Measurements from ENCODE around the gene VPS13C. TPM values are rescaled to one million over a fixed set of nuclear protein-coding genes. Genes with fewer than 3 reads are reported as not detected.

Gene VPS13C
- total and polyA plus RNA-seq, 2 donors (not counting 1 experiment from before 2014, with no cell fraction given): 40.0 to 236 TPM

GRCh38 chr15:61893146-61893545 is 167.1 kb downstream of the VPS13C start:
- peaks cover 9% of the 10 kb centered on the region for H3K9me3 Mint-ChIP-seq (ENCODE audit: insufficient read depth)
- DNase-seq (no peak), ATAC-seq (ENCODE audit: low read depth) (no peak)
- no peak overlapping the region for H2AFZ ChIP-seq (ENCODE audit: insufficient read depth, low read depth, low read length, poor library complexity, severe bottlenecking)
- H3K4me3 Mint-ChIP-seq: no peak overlapping the region
- ChIA-PET POLR2A (no interaction called here), CTCF (interaction anchor here (1.5 kb wide), 1 partner anchor 179 kb away, joined by 3 read pairs; no protein-coding TSS in a partner anchor)
- peaks cover 2% of the 10 kb centered on the region for H3K79me2 ChIP-seq (ENCODE audit: control insufficient read depth, insufficient read depth, low read length)
- no peaks in the 10 kb centered on the region for H3K4me1 Mint-ChIP-seq
- peaks cover 11 to 22% (median 17%) of the 10 kb centered on the region in 3 donors for H3K9me3 ChIP-seq (ENCODE audit: control extremely low read depth in 1 of 3, control insufficient read depth in 2 of 3, insufficient read depth in 1 of 3, low read length in 2 of 3)
- H3K36me3 ChIP-seq (replicated peaks in 1 of 2; ENCODE audit: control extremely low read depth in 1 of 2, control insufficient read depth in 1 of 2, extremely low read depth in 1 of 2, insufficient read depth in 2 of 2, low read length in 1 of 2): peaks cover 10 to 59% of the 10 kb centered on the region in 2 experiments
- TF ChIP-seq CTCF (IDR thresholded peaks at IDR 0.05) (no peak), EZH2 (IDR thresholded peaks at IDR 0.05; ENCODE audit: borderline replicate concordance, insufficient read depth, low read depth, low read length, poor library complexity, severe bottlenecking) (no peak)
- no peak overlapping the region for H3K27ac Mint-ChIP-seq
- intact Hi-C loops (cut with micrococcal nuclease): no loop called here
- no peak overlapping the region for H3K9ac ChIP-seq (ENCODE audit: low read length)
- no peaks in the 10 kb centered on the region for H4K20me1 ChIP-seq (ENCODE audit: control insufficient read depth, insufficient read depth, low read length, poor library complexity, severe bottlenecking)
- no peak overlapping the region for H3K4me3 ChIP-seq (ENCODE audit: control extremely low read depth in 1 of 5, extremely low read depth in 1 of 5, insufficient read depth in 1 of 5, low read depth in 2 of 5, low read length in 4 of 5)
- no peaks in the 10 kb centered on the region for H3K27me3 ChIP-seq (replicated peaks in 1 of 4; ENCODE audit: control extremely low read depth in 1 of 4, control insufficient read depth in 3 of 4, insufficient read depth in 4 of 4, low read length in 3 of 4)
- H3K27me3 Mint-ChIP-seq: no peaks in the 10 kb centered on the region
- H3K4me2 ChIP-seq (replicated peaks; ENCODE audit: low read depth, low read length, poor library complexity, severe bottlenecking): no peak overlapping the region
- H3K27ac ChIP-seq (ENCODE audit: low read length in 2 of 2): no peak overlapping the region
- no peaks in the 10 kb centered on the region for H3K4me1 ChIP-seq (ENCODE audit: control insufficient read depth in 2 of 2, insufficient read depth in 2 of 2, low read length in 2 of 2)

GRCh38 chr15:61892140-61892539 is 168.1 kb downstream of the VPS13C start:
- H3K4me3 Mint-ChIP-seq: no peak overlapping the region
- H3K27me3 ChIP-seq (replicated peaks in 1 of 4; ENCODE audit: control extremely low read depth in 1 of 4, control insufficient read depth in 3 of 4, insufficient read depth in 4 of 4, low read length in 3 of 4): no peaks in the 10 kb centered on the region
- no peak overlapping the region for H3K4me3 ChIP-seq (ENCODE audit: control extremely low read depth in 1 of 5, extremely low read depth in 1 of 5, insufficient read depth in 1 of 5, low read depth in 2 of 5, low read length in 4 of 5)
- 100% methylated on average over 1 of the region's 1 CpG for WGBS (ENCODE audit: insufficient coverage)
- H3K79me2 ChIP-seq (ENCODE audit: control insufficient read depth, insufficient read depth, low read length): peaks cover 2% of the 10 kb centered on the region
- H3K4me1 ChIP-seq (ENCODE audit: control insufficient read depth in 2 of 2, insufficient read depth in 2 of 2, low read length in 2 of 2): no peaks in the 10 kb centered on the region
- H3K9ac ChIP-seq (ENCODE audit: low read length): no peak overlapping the region
- no peaks in the 10 kb centered on the region for H3K4me1 Mint-ChIP-seq
- no peak overlapping the region for H3K27ac ChIP-seq (ENCODE audit: low read length in 2 of 2)
- POLR2A ChIA-PET: no interaction called here
- H3K4me2 ChIP-seq (replicated peaks; ENCODE audit: low read depth, low read length, poor library complexity, severe bottlenecking): no peak overlapping the region
- no peak overlapping the region for H3K27ac Mint-ChIP-seq
- no peaks in the 10 kb centered on the region for H3K27me3 Mint-ChIP-seq
- TF ChIP-seq EZH2 (IDR thresholded peaks at IDR 0.05; ENCODE audit: borderline replicate concordance, insufficient read depth, low read depth, low read length, poor library complexity, severe bottlenecking) (no peak), CTCF (IDR thresholded peaks at IDR 0.05) (no peak)
- DNase-seq (no peak), ATAC-seq (ENCODE audit: low read depth) (no peak)
- peaks cover 11 to 61% of the 10 kb centered on the region in 2 experiments for H3K36me3 ChIP-seq (replicated peaks in 1 of 2; ENCODE audit: control extremely low read depth in 1 of 2, control insufficient read depth in 1 of 2, extremely low read depth in 1 of 2, insufficient read depth in 2 of 2, low read length in 1 of 2)
- H3K9me3 Mint-ChIP-seq (ENCODE audit: insufficient read depth): peaks cover 9% of the 10 kb centered on the region
- peaks cover 11 to 22% (median 17%) of the 10 kb centered on the region in 3 donors for H3K9me3 ChIP-seq (ENCODE audit: control extremely low read depth in 1 of 3, control insufficient read depth in 2 of 3, insufficient read depth in 1 of 3, low read length in 2 of 3)
- CTCF ChIA-PET: interaction anchor here (1.5 kb wide), 1 partner anchor 180 kb away, joined by 3 read pairs; no protein-coding TSS in a partner anchor
- intact Hi-C loops (cut with micrococcal nuclease): no loop called here
- no peaks in the 10 kb centered on the region for H4K20me1 ChIP-seq (ENCODE audit: control insufficient read depth, insufficient read depth, low read length, poor library complexity, severe bottlenecking)
- H2AFZ ChIP-seq (ENCODE audit: insufficient read depth, low read depth, low read length, poor library complexity, severe bottlenecking): no peak overlapping the region
